GM21529 (cell line): ENCODE results near the gene TMA7B.

ENCODE experiments used
- ATAC-seq: cut with Tn5 transposase; IDR thresholded peaks from one replicate; pipeline ENCODE4 v1.9.1; 2021; ENCODE audit not compliant: unreplicated experiment

Gene TMA7B

DNA sequence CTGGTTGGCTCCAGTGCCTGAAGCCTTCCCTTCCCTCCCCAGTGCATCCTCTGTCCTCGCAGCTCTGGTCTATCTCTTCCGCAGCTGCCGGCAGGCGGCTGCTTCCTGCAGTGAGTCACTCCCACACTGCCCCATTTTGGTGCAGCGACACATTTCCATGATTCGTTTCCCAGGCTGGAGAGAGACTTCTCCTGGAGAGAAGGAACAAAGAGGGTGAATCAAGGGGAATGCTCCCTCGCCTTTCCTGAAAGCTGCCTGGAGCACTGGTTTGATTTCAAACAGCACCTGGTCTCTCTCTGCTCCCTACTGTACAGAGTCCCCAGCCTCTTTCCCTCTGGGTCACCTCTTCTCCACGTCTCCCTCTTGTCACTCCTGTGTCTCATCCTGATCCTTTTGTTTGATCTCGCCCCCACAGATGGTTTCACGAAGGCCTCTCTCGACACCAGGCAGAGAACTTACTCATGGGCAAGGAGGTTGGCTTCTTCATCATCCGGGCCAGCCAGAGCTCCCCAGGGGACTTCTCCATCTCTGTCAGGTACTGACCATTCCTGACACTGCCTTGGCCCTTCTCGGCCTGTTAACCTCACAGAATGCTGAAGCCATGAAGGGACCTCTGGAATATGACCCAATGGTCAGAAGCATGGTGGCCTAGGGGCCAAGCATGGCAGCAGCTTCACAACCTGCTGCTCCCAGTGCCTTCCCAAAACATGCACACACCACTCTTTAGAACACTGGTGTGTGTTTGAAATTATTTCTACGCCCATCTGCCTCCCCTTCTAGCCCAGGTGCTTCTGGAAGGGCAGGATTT is at the start of gene TMA7B:
Gene TMA7B (plus strand): TSS at position 758 of the 808 bp plus-strand sequence. CDS start 3,978 bp downstream, outside the sequence.
- no peak for ATAC-seq

- no peak for ATAC-seq
These were observed 49.2 kb upstream of the TMA7B start for GRCh38 chr22:39910876-39911613.

GRCh38 chr22:39913321-39913720 is 46.9 kb upstream of the TMA7B start:
- no peak for ATAC-seq

DNA sequence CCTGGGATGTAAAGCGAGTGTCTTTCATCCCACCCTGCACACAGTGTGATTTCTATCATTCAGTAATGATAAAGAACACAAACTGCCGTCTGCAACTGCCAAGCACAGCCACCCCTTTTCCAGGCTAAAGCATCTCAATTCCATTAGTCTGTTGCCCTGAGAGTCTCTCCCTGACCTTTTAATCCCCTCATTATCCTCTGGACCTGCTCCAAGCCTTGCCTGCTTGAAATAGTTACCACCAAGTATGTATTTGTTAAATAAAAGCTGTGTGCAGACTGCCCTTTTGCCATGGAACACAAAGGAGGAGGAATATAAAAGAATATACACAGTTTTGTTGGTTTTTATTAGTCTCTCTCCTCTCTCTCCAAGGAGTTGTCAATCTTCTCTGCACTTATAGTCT is 46.3 kb upstream of the TMA7B start:
- no peak for ATAC-seq

DNA sequence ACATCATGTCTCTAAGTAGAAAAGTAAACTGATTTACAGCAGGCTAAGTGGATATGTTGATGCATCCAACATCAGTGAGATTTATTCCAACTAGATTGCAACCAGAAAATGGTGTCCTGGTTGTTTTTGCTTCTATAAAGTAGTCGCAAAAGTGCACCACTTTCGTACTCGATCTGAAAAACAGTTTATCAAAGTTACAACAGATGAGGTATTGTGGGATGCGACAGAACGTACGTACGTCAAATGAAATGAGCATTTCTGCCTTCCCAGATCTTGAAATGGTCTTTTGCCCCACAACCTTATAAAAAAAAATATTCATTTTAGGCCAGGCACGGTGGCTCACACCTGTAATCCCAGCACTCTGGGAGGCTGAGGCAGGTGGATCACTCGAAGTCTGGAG is 45.6 kb upstream of the TMA7B start:
- no peak for ATAC-seq

DNA sequence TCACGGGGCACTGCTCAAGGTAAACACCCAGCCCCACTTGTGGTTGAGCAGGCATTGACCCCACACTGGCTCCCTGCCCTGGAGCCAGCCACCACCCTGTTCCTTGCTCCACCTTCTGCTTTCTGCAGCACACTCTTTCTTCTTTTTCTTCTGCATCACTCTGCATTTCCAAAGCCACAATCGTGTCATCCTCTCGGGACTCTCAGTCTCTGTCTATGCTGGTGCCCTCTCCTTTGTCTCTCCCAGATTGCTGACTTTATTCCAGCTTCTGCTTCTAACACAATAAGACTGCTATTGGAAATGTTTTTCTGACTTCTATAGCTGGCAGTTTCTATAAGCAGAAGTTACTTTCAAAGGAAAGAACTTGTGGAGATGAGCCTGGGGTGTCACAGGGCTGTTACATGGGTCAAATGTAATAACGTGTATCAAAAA is 44.9 kb upstream of the TMA7B start:
- ATAC-seq = no peak

DNA sequence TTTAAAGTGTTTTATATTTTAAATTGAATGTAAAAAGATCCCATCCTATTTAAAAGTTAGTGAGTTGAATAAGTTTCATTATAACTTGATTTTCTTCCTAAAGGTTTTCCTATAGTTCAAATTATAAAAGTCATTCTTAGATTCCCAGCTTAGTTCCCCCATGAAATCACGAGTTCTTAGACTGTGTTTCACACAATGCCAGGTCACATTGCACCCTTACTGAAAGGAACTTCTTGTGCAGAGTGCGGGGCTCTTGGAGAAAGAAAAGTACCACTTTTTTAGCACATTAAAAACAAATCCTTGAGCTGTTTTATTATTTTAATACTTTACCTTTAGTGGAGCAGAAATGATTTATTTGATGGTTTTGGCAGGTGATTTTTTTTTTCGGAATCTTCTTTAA is 43.7 kb upstream of the TMA7B start:
- no peak for ATAC-seq

- no peak for ATAC-seq
These were observed 43.0 kb upstream of the TMA7B start for GRCh38 chr22:39917197-39917643.

DNA sequence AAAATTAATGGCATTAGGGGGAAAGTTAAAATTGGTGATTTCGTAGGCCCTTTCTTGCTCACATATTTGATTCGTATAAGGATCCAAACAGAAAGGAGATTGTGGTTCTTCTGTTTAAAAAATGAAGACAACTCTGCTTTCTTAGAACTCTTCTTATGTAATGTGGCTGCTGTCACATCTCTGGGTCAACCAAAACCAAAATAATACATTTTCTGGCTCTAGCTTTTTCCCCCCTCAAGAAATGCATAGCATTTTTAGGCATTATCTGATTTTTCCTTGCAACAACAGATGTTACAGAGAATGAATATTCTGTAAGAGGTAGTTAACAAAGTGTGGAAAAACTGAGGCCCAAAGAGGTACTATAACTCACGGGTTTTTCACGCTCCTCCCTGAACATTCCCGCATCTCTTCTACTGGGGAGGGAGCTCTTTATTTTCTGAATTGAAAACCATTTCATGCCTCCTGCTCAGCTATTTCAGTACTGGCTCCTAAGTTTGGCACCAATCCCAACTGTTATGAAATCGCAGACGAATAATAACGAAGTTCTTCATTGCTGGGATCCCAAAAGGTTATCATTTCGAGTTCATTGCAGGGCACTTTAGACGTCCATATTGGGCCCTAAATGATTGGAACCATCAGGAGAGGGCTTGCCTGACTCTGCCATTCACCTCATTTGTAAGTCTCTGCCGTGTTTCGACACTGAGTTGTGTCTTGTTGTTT is 42.3 kb upstream of the TMA7B start:
- no peak for ATAC-seq

DNA sequence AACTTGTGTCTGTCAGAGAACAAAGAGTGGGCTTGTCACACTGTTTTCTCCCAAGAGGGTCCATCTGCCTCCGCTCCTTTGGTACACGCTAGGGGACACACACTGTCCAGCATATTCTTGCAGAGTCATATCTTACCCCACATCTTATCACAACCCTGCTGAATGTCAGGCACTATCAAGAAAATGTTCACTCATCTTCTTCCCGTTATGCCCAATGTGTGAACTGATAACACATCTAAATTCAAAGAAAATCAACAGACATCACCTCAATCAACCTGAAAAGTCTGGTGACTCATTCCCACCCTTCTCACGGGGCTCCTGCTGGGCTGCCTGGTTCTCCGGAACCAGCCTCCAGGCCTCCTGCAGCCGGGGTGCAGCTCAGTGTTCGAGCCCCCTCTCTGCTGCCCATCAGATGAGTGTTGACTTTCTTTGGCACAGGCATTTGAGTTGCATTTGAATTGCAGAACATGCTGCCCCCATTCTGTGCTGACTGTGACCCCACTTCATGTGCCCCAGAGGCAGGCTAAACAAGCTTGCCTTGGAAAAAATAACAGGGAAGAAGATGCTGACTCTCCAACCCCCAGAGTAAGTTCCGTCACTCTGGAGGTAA is 40.0 kb upstream of the TMA7B start:
- no peak for ATAC-seq

- ATAC-seq = no peak
These were observed 36.5 kb upstream of the TMA7B start for GRCh38 chr22:39923696-39924095.

- no peak for ATAC-seq
These were observed 35.9 kb upstream of the TMA7B start for GRCh38 chr22:39924286-39924685.

- no peak for ATAC-seq
These were observed 34.9 kb upstream of the TMA7B start for GRCh38 chr22:39925273-39925672.

- ATAC-seq = no peak
These were observed 34.1 kb upstream of the TMA7B start for GRCh38 chr22:39925909-39926679.

DNA sequence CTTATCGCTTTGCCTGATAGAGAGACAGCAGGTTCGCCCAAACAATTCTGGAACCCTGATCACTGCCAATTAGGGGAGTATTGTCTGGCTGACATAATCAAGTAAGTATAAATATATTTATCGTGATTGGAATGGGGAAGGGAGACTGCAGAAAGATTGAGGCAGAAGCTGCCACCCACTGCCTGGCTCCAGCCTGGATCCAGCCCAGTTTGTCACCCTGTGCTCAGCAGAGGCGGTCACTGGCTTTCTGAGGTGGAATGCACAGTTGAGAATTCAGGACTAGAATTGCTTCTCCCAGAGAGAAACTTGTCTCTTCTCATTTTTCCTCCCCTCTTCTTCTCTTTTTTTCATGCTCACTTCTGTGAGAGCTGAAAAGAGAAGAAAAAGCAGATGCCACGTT is 33.4 kb upstream of the TMA7B start:
- ATAC-seq = no peak

DNA sequence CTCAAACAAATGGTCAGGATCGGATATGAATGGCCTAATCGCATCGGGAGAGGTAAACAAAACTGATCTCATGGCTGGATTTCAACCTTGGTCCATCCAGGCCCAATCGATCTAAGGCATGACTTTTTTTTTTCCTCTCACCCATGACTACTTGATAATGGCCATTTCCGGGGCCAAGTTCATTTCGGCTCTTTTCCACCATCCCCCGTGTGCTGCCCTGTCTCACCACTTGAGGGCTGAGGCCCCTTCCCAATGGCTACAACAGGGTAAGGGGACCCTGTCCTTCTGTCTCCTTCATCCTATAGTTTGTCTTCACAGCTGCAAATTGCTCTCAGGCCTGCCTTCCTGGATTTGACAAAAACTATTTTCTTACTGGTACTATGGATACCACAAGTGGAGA is 32.7 kb upstream of the TMA7B start:
- no peak for ATAC-seq

DNA sequence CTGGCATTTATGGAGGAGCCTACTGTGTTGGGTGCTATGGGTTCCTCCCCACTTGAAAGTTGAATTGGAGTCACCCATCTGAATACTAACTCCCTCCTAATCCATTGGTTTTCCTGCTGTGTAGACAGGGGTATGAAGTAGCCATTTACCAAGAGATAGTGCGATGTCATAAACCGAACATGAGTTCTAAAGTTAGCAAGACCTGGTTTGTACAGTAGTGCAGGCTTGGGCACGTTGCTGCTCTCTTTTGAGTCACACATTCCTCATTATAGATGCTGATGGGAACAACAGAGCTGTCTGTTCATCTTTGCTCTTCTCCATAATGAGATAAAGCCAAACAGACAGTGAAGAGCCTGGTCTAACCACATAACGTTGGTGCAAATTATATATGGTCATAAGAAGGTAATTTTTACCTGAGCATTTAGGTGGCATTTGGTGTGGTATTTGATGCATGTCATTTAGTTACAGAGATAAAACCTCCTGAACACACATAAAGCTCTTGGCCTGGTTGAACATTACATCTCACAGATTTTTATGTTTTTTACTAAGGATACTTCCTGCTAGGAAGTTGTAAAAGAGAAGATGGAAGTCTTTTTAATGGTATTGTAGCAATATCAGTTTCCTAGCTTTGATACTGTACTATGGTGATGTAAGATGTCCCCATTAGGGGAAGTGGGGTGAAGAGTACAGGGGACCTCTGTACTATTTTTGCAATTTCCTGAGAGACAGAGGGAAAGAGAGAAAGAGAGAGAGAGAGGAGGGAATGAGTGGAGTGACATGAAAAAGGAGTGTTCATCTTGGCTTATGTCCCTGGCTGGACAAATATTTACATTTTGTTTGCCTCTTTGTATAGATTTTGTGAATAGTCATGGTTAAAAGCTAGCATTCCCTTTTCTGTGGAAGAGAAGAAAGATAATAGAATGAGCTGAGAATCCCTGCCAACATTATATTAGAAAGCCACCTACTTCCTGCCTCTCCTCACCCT is 31.4 kb upstream of the TMA7B start:
- no peak for ATAC-seq

DNA sequence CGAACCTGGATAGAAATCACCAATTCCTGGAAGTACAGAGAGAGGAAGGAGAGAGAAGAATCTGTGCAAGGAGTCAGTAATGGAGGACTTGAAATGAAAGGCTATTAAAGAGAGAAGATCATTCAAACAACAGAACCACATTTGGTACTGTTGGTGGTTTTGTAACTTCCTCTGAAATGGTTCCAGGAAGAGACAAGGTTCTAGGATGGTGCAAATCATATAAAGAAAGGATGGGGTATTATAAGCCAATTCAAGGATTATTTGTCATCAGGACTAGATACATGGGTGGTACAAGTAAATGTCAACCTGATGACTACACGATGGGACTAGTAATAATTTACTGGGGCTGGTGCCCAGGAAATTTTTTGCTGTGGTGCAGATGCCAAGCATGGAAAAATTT is 28.9 kb upstream of the TMA7B start:
- ATAC-seq = no peak

- ATAC-seq = no peak
These were observed 28.0 kb upstream of the TMA7B start for GRCh38 chr22:39932166-39932565.
